Mesendoderm (in vitro differentiated cells): ENCODE data around the gene GSTO2.
A peak's percentile ranks its signal among the peaks of the same experiment; 100 is the strongest.

ENCODE experiments used
- DNase-seq: peaks from one replicate; pipeline ENCODE4 v3.0.0; 2013
- H2AK5ac ChIP-seq: 2 replicates; pipeline ENCODE4 v1.6.1; 2013; ENCODE audit warnings: low read length, inconsistent platforms
- H2BK120ac ChIP-seq: 2 replicates; pipeline ENCODE4 v1.6.1; 2013; ENCODE audit warnings: low read depth, mild to moderate bottlenecking, low read length, moderate library complexity, mixed read lengths
- H2BK15ac ChIP-seq: replicated peaks from 2 replicates; pipeline ENCODE4 v1.6.1; 2013; ENCODE audit warnings: low read depth, mild to moderate bottlenecking, moderate library complexity
- H2BK5ac ChIP-seq: 2 replicates; pipeline ENCODE4 v1.6.1; 2013; ENCODE audit warnings: low read length, inconsistent platforms
- H3K18ac ChIP-seq: 2 replicates; pipeline ENCODE4 v1.6.1; 2013; ENCODE audit warnings: mild to moderate bottlenecking, low read length, mixed read lengths
- H3K23ac ChIP-seq: one replicate; pipeline ENCODE4 v1.6.1; 2013; ENCODE audit warnings: low read length
- H3K27ac ChIP-seq: 2 replicates; pipeline ENCODE4 v1.5.1; 2013; ENCODE audit warnings: low read depth, mild to moderate bottlenecking, inconsistent platforms, low read length, moderate library complexity
- H3K27me3 ChIP-seq: 2 replicates; pipeline ENCODE4 v1.6.1; 2013; ENCODE audit warnings: low read length, control low read depth, mild to moderate bottlenecking, inconsistent platforms; ENCODE audit not compliant: insufficient read depth, poor library complexity
- H3K36me3 ChIP-seq: 2 replicates; pipeline ENCODE4 v1.6.1; 2013; ENCODE audit warnings: low read length, inconsistent platforms; ENCODE audit not compliant: control insufficient read depth, insufficient read depth
- H3K4ac ChIP-seq: one replicate; pipeline ENCODE4 v1.6.1; 2013; ENCODE audit warnings: low read depth, mild to moderate bottlenecking, low read length, moderate library complexity
- H3K4me1 ChIP-seq: 2 replicates; pipeline ENCODE4 v1.6.1; 2013; ENCODE audit warnings: low read depth, low read length, inconsistent platforms; ENCODE audit not compliant: control insufficient read depth
- H3K4me2 ChIP-seq: 2 replicates; pipeline ENCODE4 v1.6.1; 2013; ENCODE audit warnings: low read length
- H3K4me3 ChIP-seq: 2 replicates; pipeline ENCODE4 v1.5.1; 2013; ENCODE audit warnings: mild to moderate bottlenecking, low read length
- H3K56ac ChIP-seq: one replicate; pipeline ENCODE4 v1.6.1; 2013; ENCODE audit warnings: low read length
- H3K79me1 ChIP-seq: 2 replicates; pipeline ENCODE4 v1.6.1; 2013; ENCODE audit warnings: low read length, inconsistent platforms
- H3K79me2 ChIP-seq: 2 replicates; pipeline ENCODE4 v1.6.1; 2013; ENCODE audit warnings: mild to moderate bottlenecking, low read length; ENCODE audit not compliant: control insufficient read depth, insufficient read depth
- H3K9ac ChIP-seq: 2 replicates; pipeline ENCODE4 v1.6.1; 2013; ENCODE audit warnings: low read length, inconsistent platforms
- H4K5ac ChIP-seq: one replicate; pipeline ENCODE4 v1.6.1; 2013; ENCODE audit warnings: low read length
- H4K8ac ChIP-seq: one replicate; pipeline ENCODE4 v1.6.1; 2013; ENCODE audit warnings: low read depth, mild to moderate bottlenecking, control low read depth, low read length, moderate library complexity
- WGBS: extraction: QIAGEN DNeasy Blood & Tissue Kit; methylation state at CpG from one replicate; pipeline ENCODE4 v1.1.7; 2013; ENCODE audit warnings: low lambda C conversion rate, missing lambda C conversion rate; ENCODE audit not compliant: insufficient coverage; ENCODE audit errors: extremely low coverage; 5-methylcytosine and 5-hydroxymethylcytosine counted together

The GSTO2 gene

DNA sequence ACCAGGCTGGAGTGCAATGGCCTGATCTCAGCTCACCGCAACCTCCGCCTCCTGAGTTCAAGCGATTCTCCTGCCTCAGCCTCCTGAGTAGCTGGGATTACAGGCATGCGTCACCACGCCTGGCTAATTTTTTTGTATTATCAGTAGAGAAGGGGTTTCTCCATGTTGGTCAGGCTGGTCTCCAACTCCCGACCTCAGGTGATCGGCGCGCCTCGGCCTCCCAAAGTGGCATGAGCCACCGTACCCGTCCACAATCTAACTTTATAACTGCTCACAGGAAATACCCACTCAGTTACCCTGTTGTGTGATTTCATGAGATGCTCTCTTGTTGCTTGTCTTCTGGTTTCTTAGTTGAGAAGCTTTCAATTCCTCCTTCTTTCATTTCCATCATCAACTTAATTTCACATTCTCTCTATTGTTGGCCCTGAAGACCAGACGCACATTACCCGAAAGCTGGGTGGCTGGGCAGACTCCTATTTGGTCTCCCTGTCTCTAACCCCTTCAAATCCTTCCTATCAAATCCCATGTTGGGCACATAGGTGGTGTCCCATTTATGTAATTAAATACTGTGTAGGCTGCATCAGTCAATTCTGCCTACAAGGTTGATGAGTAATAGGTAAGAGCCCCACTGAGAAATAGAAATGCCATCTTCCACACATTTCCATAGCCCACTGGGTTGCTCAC, 1.1 kb upstream of the GSTO2 start:
- Histone ChIP-seq H3K79me2 (peaks cover 2% of the 10 kb centered on the region), H3K79me1 (peaks cover 2% of the 10 kb centered on the region), H3K9ac (peak overlapping the region; percentile 85), H2BK5ac (no peak overlapping the region), H3K18ac (no peak overlapping the region), H3K36me3 (peaks cover 2% of the 10 kb centered on the region), H2BK15ac (no peak overlapping the region), H2AK5ac (no peak overlapping the region), H2BK120ac (no peak overlapping the region), H3K56ac (peak overlapping the region; percentile 89), H3K27ac (no peak overlapping the region), H4K8ac (no peak overlapping the region), H3K4me3 (peak overlapping the region; percentile 41), H3K23ac (no peak overlapping the region), H4K5ac (no peak overlapping the region), H3K4me1 (no peaks in the 10 kb centered on the region), H3K4ac (no peak overlapping the region), H3K4me2 (peak overlapping the region; percentile 65), H3K27me3 (no peaks in the 10 kb centered on the region)
- WGBS: no CpG with 5 or more reads among the region's 14 CpGs
- no peak for DNase-seq

DNA sequence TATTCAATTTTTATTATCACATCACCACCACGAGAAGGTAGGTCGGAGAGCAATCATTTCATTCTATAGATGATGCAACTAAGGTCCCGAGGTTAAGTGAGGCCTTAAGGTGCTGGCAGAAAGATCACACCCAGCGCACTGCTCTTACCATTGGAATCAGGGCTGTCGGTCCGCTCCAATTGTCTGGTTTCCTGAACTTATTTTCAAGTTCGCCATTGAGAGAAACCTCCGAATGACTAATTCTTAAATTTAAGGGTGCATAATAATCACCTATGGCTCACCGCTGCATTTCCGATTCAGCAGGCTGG, 625 bp upstream of the GSTO2 start:
- Histone ChIP-seq H2BK120ac (no peak overlapping the region), H2AK5ac (no peak overlapping the region), H3K18ac (no peak overlapping the region), H3K4ac (peak overlapping the region; percentile 78), H2BK5ac (no peak overlapping the region), H2BK15ac (no peak overlapping the region), H3K56ac (peak overlapping the region; percentile 89), H3K36me3 (peaks cover 2% of the 10 kb centered on the region), H3K4me1 (no peaks in the 10 kb centered on the region), H3K4me3 (peak overlapping the region; percentile 41), H3K23ac (no peak overlapping the region), H4K5ac (no peak overlapping the region), H3K9ac (peak overlapping the region; percentile 85), H4K8ac (no peak overlapping the region), H3K79me1 (peaks cover 2% of the 10 kb centered on the region), H3K27ac (peak overlapping the region; percentile 58), H3K4me2 (peak overlapping the region; percentile 65), H3K27me3 (no peaks in the 10 kb centered on the region), H3K79me2 (peaks cover 2% of the 10 kb centered on the region)
- no CpG with 5 or more reads among the region's 10 CpGs for WGBS
- DNase-seq: no peak

DNA sequence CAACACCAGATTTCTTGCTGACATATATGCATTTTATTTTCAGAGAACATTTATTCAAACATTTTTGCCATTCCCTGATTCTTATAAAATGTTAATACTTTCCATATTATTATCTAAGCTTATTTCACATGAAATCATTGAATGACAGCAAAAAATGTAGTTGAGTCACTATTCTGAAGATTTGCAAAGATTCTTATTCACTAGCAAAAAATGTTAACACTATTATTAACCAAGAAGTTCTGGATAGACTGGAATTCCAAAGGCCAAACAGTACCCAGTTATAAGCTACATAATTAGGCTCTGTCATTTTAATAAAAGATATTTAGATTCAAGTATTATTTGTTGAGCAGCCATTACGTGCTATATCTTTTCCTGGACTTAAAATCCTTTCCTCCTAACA, 4.3 kb downstream of the GSTO2 start:
- no peaks in the 10 kb centered on the region for H3K36me3 ChIP-seq
- H3K18ac ChIP-seq: no peak overlapping the region
- H2AK5ac ChIP-seq: no peak overlapping the region
- no peak overlapping the region for H3K9ac ChIP-seq
- H3K79me1 ChIP-seq: no peaks in the 10 kb centered on the region
- no peak overlapping the region for H2BK120ac ChIP-seq
- H2BK5ac ChIP-seq: no peak overlapping the region
- no peak overlapping the region for H3K4me2 ChIP-seq
- no CpG with 5 or more reads among the region's 1 CpG for WGBS
- no peaks in the 10 kb centered on the region for H3K79me2 ChIP-seq
- H3K27ac ChIP-seq: no peak overlapping the region
- H4K8ac ChIP-seq: no peak overlapping the region
- no peak overlapping the region for H3K23ac ChIP-seq
- H3K27me3 ChIP-seq: no peaks in the 10 kb centered on the region
- H4K5ac ChIP-seq: no peak overlapping the region
- no peak overlapping the region for H3K56ac ChIP-seq
- no peak overlapping the region for H3K4ac ChIP-seq
- H2BK15ac ChIP-seq: no peak overlapping the region
- H3K4me1 ChIP-seq: peaks cover 5% of the 10 kb centered on the region
- no peak overlapping the region for H3K4me3 ChIP-seq
- DNase-seq: no peak

DNA sequence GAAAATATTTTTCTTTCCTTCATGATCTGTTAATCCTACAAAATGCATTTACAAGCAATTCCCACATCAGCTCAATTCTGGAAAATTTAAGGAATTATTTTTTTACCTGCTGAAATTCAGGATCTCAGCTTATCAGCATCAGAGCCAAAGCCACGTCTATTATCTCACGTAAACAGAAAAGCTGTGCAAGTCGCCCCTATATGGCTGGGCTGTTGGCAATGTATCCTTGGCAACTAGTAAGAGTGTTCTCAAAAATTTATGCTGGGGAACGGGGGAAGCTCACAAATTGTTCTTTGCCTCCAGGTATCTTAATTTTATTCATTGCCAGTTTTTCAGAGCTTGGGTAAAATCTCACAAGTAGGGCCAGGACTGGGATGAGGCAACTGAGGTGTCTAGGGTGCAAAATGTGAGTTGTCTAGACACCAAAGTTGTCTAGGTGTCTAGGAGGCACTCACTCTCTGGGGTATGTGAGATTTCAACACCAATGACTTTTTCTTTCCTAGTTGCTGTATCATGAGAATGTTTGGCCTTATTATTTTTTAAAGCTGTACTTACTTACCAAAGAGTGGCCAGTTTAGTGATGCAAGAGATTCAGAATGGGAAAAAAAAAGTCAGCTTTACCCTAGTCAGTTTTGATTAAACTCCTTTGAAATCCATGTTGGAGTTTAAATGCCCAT, 5.1 kb downstream of the GSTO2 start:
- peak; percentile 13 for DNase-seq
- no peak overlapping the region for H3K27ac ChIP-seq
- H3K4me3 ChIP-seq: no peak overlapping the region
- WGBS: no CpG with 5 or more reads among the region's 4 CpGs
- H3K79me1 ChIP-seq: no peaks in the 10 kb centered on the region
- peak overlapping the region; percentile 30 for H4K8ac ChIP-seq
- H3K79me2 ChIP-seq: no peaks in the 10 kb centered on the region
- H3K4me1 ChIP-seq: peaks cover 5% of the 10 kb centered on the region
- no peaks in the 10 kb centered on the region for H3K36me3 ChIP-seq
- H3K9ac ChIP-seq: no peak overlapping the region
- no peak overlapping the region for H3K4me2 ChIP-seq
- no peak overlapping the region for H3K18ac ChIP-seq
- H4K5ac ChIP-seq: no peak overlapping the region
- H2BK15ac ChIP-seq: peak overlapping the region; percentile 62
- no peak overlapping the region for H2AK5ac ChIP-seq
- H2BK5ac ChIP-seq: no peak overlapping the region
- H3K56ac ChIP-seq: peak overlapping the region; percentile 54
- no peaks in the 10 kb centered on the region for H3K27me3 ChIP-seq
- no peak overlapping the region for H3K4ac ChIP-seq
- H3K23ac ChIP-seq: no peak overlapping the region
- H2BK120ac ChIP-seq: no peak overlapping the region

DNA sequence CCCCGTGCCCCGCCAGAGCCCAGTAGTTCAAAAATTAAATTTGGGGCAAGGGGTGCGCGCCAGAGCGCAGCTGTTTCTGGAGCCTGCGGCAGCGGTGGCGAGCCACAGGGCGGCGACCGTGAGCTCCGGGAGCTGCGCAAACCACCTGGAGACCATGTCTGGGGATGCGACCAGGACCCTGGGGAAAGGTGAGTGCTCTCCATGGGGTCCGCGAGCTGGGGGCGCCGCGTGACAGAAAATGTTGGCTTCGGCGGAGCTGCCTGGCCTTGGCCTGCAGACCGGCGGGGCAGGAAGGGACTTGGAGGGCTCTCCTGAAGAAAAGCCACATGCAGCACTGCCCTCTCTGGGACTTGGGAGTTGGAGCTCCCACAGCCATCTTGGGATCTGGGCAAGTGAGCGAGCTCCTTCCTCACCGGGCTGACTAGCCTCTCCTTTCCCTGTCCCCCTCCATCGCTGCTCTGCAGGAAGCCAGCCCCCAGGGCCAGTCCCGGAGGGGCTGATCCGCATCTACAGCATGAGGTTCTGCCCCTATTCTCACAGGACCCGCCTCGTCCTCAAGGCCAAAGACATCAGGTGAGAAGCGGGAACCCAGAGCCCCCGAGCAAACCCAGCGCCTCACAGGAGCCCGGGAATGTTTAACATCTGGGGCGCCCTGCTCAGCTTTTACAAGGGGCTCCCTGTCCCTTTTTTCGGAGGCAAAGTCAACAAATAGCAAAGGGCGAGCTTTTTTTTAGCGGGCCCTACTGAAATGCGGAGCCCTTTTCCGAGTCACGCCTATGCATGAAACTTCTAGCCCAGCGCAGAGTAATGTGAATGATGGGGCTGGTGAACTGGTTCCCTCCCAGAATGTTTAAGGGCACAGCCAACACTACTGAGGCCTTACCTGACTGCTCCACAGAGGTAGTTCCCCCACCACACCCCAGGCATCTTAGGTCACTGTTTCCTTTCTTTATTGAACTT, 6.1 kb downstream of the GSTO2 start:
- Histone ChIP-seq H3K18ac (peak overlapping the region; percentile 33), H4K8ac (peak overlapping the region; percentile 30), H4K5ac (no peak overlapping the region), H2BK5ac (no peak overlapping the region), H3K9ac (peak overlapping the region; percentile 78), H2BK15ac (no peak overlapping the region), H3K4me1 (peaks cover 5% of the 10 kb centered on the region), H3K27me3 (no peaks in the 10 kb centered on the region), H3K4me3 (peak overlapping the region; percentile 41), H3K4ac (no peak overlapping the region), H3K79me1 (no peaks in the 10 kb centered on the region), H3K4me2 (peak overlapping the region; percentile 82), H3K79me2 (no peaks in the 10 kb centered on the region), H3K36me3 (no peaks in the 10 kb centered on the region), H3K23ac (no peak overlapping the region), H2BK120ac (no peak overlapping the region), H3K27ac (no peak overlapping the region), H3K56ac (peak overlapping the region; percentile 91), H2AK5ac (no peak overlapping the region)
- WGBS: no CpG with 5 or more reads among the region's 42 CpGs
- peak; percentile 78 for DNase-seq
